GM21723 (cell line): ENCODE data around the gene GRIK4.

Experiments used
- ATAC-seq: cut with Tn5 transposase; IDR thresholded peaks from one replicate; pipeline ENCODE4 v1.9.1; 2021; ENCODE audit warnings: mild to moderate bottlenecking, moderate library complexity; ENCODE audit not compliant: unreplicated experiment

Gene GRIK4

DNA sequence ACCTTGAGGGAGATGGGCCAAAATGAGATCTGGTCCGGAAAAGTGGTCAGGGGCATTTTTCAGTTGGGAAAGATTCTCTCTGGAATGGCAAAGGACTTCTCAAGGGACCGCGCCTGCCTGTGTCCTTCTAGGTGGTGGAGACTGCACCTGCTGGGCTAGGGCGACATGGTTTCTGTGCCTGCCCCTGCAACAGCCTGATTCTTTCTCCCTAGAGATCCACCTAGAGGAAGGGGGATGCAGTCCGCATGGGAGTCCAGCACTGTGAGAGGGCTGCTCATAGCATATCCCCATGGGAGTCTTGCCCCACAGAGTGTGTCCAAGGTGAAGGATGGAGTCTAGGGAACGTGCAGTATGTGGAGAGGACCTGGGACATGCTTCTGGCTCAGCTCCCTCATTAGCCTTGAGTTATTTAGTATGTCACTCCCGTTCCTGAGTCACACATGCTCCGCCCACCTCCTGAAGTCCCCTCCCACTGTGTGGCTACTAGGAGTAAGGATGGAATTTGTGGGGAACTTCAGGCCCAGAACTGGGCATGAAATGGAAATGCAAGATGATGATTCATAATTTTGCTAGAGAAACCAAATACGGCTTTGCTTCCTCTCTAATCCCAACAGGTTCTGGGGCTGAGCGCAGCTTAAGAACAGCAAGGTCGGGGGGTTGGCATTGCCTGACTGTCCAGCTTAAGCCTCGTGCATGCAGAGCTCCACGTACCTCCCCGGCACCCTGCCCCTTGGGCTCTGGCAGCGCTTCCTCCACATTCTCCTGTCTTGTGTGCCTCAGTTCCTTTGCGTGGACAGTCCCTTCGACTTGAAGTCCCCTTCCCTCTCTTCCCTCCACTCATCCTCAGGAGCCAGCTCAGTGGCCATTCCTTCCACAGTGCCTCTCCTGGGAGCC is 35.0 kb downstream of the GRIK4 start:
- no peak for ATAC-seq

DNA sequence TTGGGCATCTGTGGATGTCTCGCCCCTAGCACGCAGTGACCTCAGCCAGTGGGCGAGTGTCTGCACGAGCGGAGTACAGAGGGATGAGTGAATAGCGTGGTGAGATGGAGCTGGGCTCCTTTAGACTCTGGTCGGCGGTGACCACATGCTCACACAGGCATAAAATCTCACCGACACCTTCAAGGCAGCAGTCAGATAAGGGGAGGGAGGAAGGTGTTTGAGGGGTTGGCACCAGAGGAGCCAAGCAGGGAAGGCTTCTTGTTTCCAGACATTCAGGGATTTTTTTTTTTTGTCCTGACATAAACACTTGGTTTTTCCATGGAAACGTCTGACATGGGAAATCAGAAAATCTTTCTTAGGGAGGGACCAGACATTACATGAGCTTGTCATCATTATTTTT is 35.8 kb downstream of the GRIK4 start:
- ATAC-seq: no peak

DNA sequence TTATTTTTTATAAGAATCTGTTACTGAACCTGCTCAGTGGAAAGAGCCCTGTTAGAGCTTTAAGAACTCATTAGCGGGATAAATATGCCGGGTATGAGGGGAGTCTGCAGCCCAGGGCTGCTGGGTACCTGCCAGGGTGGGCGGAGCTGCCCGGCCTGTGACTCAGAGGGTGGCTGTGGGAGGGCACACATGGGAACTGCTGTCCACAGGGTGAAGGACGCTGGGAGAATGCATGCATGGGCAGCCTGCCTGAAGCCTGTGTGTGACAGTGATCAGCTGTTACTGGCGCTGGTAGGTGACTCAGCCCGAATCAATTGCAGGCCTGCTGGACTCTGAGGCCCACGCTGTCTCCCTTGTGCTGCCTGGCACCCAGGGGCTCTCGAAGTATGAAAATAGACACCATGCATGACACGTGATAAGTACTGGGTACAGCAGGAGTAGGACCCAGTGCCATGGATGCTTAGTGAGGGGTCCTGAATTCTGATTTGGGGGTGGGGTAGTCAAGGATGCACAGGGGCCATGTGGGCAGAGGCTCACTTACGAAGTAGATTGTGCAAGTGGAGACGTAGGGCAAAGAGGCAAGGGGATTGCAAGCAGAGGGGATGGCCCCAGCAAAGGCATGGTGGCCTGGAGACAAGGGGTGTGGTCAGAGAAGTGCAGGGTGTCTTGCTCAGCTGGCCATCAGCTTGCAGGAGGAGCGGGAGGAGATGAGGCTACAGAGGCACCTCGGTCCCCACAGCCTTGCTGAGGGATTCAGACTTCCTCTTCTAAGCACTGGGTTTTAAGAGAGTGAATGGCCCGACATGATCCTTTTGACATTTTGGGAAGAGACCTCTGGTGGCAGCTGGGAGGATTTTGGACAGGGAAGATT is 36.5 kb downstream of the GRIK4 start:
- no peak for ATAC-seq

DNA sequence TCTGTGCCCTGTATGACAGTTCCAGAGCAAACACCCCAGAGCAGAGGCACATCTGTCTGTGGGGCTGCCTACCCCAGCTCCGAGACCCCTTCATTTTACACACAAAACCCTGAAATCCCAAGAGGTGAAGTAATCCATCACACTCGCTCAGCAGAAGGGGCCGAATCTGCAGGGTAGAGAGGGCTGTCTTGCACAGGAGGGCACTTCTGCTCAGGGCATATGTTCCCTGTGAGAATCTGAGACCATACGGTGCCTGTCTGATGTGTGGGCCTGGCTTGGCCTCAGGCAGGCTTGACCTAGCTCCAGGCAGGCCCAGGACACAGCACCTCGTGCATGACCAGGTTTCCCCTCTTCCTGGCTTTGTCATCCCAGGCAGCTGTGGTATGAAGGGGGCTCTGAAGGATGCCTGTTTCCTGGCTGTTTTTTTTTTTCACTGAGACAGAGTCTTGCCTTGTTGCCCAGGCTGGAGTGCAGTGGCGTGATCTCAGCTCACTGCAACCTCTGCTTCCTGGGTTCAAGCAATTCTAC is 37.2 kb downstream of the GRIK4 start:
- no peak for ATAC-seq

DNA sequence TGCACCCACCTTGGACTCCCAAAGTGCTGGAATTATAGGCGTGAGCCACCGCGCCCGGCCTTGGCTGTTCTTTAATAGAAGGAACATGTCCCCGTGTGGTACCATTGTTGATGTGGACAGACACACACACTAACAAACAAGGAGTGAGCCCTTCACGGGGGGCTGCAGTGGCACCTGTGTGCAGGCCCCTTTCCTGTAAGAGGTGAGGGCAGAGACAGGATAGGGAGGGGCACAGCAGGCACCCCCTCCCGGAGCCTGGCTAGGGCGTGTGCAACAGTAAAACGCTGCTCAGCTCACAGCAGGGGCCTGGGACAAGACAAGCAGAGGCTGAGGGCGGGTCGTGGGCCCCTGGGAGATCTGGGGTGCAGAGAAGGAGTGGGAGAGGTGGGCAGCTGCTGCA is 37.8 kb downstream of the GRIK4 start:
- ATAC-seq: no peak

DNA sequence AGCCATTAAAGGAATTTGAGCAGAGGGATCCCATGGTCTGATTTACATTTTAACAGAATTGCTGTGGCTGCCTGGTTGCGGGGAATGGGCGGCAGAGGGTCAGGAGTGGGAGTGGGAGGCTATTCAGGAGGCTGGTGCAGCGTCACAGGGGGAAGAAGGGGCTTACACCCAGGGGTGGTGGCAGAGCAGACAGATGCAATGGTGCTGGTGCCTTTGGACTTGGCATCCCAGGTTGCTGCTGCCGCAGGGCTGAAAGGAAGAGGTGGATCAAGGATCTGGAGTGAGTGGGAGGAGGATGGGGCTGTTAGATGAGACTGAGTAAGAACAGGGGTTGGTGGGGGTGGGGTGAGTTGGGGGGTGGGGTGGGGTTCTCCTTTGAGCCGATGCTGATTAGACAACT is 38.5 kb downstream of the GRIK4 start:
- no peak for ATAC-seq

DNA sequence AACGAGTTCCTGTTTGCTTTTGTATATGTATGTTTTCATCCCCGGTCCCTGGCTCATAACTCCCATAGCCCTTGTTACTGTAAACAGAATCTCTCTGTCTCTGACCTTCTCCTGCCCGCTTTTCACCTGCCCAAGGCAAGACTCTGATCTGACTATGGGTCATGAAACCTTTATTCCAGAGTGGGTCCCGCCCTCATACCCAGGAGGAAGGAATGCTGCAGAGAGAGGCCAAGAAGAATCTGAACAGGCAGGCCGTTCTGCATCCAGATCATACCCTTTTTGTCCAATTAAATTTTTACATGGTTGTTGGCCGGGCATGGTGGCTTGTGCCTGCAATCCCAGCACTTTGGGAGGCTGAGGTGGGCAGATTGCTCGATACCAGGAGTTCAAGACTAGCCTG is 39.6 kb downstream of the GRIK4 start:
- no peak for ATAC-seq

DNA sequence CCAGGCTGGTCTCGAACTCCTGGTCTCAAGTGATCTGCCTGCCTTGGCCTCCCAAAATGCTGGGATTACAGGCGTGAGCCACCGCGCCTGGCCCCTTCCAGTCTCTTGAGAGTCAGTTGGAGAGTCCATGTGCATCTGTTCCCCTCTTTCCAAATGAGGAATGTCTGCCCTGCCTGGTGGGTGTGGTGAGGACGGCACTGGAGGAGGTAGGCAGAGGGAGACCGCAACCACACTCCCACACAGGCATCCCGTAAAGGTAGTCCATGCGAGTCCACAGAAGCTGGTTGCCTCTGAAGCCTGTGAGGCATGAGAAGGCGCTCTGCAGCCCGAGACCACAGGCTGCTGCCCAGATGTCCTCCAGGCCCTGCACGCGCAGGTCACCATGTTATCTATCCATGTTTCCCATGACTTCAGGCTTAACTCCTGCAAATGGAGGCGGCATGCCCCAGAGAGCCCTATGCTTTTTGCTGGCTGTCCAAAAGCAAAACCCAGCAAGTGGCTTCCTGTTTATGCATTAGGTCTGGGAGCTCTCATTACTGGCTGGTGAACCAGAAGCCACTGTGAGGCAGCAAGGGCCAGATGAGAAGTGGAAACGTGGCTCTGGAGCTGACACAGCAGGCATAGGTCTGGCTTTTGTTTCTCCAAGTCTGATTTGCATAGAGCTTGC is 43.4 kb downstream of the GRIK4 start:
- no peak for ATAC-seq

DNA sequence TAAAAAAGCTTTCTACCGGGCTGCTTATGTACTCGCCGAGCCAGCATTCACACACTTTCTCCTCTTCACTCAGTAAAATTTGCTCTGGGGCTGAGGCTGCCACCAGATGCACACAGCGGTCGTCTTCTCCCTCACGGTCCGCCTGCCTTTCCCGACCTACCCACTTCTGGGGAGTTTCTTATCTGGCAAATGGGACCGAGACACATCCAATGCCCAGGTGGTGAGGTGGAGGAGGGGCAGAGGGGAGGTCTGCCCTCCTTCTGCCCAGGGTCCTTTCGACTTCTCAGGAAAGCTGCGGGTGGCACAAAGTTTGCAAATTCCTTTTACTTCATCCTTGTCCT is 43.9 kb downstream of the GRIK4 start:
- ATAC-seq: no peak

DNA sequence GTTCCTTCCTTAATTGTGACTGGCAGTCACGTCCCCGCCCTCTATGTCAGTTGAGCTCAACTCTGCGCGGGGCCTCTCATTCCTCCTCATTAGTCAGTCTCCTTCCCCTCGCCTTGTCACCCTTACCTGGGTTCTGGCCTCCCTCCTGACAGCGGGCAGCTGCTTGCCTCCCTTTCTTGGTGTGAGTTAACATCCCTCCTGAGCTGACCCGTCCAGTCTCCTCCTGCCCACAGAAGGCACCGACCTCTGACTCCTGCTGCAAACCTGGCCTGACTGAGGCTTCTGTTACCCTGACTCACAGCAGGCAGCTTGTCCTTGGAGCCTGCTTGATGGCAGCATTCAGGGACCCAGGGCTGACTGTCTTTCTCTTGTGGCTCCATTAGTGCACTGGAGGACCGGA is 45.2 kb downstream of the GRIK4 start:
- ATAC-seq: no peak

DNA sequence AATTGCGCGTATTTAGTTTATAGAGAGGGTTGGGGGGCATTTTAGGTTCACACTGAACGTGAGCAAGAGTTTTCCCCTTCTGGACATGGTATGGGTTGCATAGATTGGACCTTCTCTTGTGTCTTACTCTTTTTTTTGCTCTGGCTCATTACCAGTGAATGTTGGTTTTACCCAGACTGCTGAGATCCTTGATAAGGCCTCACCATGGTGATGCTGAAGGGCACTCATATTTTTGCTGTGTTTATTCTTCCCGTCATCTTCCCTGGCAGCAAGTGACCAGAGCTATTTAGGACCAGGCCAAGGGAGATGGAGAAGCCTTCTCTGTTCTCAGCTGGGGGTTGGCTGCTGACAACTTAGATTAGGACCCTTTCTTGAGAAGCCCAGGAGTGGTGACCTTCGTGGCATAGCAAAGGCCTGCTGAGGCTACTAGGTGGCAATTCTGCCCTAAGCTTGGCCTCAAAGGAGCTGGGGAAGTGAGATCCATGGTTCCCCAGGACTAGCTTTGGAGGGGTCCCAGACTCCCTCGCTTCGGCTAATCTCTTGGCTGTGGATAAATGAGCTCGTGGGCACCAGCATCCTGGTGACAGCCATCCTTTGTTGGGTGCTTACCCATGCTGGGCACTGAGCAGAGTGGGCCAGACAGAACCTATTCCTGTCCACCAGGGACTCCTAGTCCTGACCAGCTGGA is 47.3 kb downstream of the GRIK4 start:
- ATAC-seq: no peak

DNA sequence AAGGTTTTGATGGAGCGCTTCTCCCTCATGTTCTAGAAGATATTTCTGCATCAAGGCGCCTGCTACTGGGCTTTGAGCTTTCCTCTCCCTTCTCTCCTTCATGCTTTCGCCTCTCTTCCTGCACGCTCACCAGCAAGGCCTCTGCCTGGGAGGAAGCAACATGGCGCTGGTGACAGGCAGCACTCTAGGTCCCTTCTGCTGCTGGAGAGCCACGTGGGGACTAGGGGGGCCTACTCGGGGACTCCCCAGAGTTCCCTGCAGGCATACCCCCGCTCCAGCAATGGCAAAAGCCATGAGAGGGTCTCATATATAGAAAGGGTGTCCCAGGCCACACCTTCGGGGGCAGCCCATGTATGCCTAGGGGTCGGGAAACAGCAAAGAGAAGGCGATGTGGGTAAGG is 49.7 kb downstream of the GRIK4 start:
- no peak for ATAC-seq

DNA sequence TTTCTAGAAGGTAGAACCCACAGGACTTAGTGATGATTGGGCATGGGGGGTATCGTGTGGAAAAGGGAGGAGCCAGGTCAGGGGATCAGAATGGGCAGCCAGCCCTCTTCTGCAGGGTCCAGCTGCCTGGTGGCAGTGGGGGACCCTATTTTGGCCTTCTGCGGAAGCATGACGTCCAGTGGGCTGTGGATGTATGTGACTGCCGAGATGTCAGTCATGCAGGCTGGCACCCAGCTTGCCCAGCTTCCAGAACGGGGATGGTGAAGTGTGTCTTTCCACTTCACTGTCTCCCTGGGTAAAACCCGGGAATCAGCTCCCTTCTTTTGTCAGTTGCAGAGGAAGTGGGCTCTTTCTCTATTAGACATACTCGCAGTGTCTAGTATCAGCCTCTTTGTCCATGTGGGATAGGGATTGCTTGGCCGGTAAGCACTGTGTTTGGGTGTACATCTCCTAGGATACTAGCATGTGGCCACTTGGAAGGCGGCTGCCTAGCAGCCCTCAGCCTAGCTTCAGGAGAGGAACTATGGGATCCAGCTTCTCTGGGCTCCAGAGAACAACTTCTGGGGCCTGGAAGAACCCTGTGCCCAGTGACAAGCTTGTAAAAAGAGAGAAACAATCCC is 51.4 kb downstream of the GRIK4 start:
- ATAC-seq: no peak

DNA sequence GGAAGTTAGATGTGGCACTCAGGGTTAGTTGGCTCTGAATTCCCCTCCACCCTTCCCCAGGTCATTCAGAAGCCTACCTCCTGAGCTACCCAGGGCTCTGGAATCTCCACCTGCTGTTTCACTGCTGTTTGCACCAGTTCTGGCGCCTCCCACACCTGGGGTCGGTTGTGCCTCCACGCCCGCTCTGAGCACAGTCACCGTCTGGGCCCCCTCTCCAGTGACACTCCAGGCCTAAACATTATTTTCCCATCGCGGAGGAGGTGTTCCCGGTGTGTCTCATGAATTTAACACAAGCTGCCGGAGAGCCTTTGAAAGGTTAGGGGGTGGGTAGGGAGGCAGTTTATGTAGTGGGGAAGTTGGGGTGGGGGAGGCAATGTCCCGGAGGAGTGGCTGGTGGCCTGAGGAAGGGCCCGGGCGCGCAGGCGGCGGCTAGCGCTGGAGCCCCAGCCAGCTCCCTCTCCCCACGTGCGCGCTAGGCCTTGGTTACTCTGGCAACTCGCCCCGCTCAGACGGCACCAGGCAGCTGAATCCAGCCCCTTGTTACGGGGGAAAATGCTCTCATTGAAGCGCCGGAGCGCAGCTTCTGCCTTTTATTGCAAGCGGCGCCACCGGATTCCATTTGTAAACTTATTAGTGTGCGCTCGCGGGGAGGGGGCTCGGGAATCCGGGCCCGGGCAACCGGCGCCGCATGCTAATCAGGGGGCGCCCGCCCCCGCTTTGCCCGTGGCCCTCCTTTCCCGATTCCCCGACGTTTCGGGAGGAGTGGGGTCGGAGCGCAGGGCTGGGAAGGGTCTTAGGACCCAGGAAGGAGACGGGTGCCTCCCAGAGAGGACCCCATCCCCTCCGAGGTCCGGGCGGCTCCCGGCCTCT is 52.4 kb downstream of the GRIK4 start:
- no peak for ATAC-seq

DNA sequence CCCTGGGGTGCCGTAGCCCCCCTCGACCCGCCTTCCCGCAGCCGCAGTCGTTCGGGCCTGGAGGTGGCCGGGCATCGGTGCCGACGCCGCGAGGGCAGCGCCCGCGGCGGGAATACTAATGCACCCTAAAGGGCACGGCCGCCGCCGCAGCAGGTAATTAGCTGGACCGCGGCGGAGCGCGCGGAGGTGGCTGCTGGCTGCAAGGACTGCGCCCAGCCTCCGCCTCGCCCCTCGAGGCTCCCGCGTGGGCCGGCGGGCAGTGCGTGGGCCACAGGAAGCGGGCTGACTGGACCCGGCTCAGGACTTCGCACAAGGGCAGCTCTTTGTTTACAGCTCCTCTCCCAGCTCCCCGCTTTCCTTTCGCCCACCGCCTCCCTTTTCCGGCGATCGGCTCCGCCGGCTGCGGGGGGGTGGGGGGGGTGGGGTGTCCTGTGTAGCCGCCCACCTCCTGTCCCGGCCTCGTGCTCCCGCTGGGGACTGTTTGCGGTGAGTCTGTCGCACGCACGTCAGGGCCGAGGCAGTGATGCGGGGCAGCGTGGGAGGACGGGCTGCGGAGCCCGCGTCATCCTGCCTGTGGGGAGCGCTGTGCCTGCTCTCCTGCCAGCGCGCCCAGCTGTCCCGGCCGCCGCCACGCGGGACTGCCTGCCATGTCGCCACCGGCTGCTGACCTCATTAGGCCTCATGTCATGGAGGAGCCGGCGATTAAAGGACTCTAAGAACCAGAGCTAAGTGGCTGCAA is 53.2 kb downstream of the GRIK4 start:
- peak; percentile 75 for ATAC-seq

DNA sequence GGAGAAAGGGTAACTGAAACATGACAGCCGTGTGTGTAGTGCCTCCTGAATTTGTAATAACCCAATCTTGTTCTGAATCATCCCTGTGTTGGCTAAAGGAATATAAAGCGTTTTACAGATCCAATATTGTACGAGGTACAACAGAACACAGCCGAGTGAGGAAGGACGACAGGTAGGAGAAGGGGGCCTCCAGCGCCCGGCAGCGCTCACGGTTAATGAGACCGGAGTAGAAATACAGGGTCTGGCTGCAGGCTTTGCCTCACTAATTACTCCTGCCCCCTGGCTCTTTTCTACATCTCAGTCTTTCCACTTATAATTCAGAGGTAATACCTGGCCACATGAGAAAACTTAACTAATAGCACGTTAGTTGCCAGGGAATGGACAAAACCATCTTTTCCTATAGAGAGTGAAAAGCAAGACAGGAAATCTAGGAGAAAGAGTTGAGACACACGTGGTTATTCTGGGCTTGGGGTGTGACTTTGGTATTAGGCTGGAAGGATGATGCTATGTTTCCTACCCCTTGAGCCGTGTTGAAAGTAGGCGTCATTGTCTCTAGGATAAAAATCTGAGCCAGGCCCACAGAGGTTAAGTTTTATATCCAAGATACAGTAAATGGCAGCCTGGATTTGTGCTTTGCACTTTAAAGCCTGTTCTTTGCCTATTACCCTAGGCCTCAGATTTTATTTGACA is 54.1 kb downstream of the GRIK4 start:
- no peak for ATAC-seq

DNA sequence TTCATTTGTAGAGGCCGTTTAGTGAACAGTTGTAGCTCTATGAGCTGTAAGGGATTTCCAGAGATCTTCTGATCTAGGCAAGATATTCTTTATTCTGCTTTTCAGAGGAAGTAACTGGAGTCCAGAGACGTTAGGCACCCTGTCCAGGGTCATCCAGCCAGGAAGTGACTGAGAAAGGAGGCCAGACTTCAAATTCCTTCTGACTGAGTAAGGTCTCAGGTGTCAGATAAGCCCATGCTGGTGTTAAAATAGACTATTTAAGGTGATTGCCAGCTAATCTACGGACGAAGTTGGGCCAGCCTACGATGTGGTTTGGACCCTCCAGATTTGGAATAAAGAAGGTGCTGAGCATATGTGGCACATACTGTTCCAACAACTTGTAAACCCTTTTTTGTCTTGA is 54.6 kb downstream of the GRIK4 start:
- no peak for ATAC-seq
